T1000 (cell line): ENCODE results near the gene GPR171.
"Not testable (repeated sequence)": the region's sequence is repeated elsewhere in the genome, so short reads cannot be mapped to it uniquely, and the experiment has no call there.

Experiments used
- DNase-seq: peaks from one replicate; lab custom pipeline; 2025; ENCODE audit warnings: mixed read lengths; lab: John Stamatoyannopoulos, UW

The GPR171 gene

GRCh38 chr3:151175952-151176351 lies 27.1 kb downstream of the GPR171 start:
- no peak for DNase-seq

DNA sequence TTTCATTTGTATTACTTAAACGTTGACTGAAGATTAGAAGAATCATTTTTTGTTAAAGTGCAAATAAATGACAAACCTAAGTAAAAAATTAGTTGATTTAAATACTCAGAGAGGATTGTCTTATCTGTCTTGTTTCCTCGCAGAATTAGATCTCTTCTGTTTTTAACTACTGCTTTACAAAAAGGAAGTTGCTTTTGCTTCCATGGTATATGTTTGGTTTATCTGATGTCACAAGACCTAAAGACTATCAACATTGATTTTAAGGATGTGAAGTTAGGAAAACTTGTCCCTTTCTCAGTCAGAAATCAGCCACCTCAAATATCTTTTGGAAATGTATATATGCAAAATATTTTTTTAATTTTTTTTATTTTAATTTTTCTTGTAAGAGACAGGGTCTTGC lies 28.7 kb downstream of the GPR171 start:
- DNase-seq, result no peak

GRCh38 chr3:151171145-151171757 lies 31.8 kb downstream of the GPR171 start:
- DNase-seq, result no peak

GRCh38 chr3:151169948-151170679 lies 32.9 kb downstream of the GPR171 start:
- DNase-seq, result not testable (repeated sequence)

DNA sequence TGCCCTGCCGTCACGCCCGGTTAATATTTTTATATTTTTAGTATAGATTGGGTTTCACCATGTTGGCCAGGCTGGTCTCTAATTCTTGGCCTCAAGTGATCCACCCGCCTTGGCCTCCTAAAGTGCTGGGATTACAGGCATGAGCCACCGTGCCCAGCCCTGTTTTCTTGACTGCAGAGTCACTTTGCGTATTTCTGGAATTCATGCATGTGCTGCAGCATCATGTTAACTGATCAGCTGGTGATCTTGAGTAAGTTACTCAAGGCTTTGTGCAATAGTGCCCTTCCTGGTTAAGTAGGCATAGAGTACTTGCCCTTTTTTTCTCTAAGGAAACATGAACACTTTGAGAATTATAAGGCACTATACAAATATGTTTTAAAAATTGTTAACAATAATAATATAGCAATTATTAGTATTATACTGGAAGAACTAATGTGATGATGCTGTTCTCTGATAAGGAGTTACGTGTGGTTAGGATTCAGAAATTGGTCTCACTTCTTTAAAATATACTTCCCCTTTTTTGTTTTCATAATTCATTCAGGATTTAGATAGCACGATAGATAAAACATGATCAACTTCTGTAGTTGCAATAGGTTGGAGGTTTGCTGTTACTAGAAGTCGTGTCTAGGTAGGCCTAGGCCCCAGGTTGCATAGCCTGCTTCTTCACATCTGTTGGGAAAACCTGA lies 33.6 kb downstream of the GPR171 start:
- no peak for DNase-seq

GRCh38 chr3:151168269-151169094 lies 34.5 kb downstream of the GPR171 start:
- peak; percentile 15 for DNase-seq

- DNase-seq, result no peak
Observed at GRCh38 chr3:151166161-151166560, 36.9 kb downstream of the GPR171 start.

DNA sequence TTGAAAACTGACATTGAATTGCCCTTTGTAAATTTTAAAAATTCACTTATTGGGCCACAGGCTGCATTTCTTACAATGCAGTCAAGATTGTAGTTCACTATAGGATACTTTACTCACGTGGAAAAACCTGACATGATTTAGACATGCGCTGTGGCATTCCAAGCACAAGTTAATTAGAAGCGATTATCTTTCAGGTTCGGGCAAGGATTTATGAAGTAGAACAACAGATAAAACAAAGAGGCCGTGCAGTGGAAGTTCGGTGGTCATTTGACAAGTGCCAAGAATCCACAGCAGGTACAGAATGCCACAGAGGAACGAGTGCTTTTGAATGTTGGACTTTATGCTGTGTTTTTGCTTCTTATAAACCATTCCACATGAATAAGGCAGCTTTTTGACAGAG lies 37.8 kb downstream of the GPR171 start:
- DNase-seq, result no peak

GRCh38 chr3:151159806-151160205 lies 43.2 kb downstream of the GPR171 start:
- DNase-seq, result no peak

DNA sequence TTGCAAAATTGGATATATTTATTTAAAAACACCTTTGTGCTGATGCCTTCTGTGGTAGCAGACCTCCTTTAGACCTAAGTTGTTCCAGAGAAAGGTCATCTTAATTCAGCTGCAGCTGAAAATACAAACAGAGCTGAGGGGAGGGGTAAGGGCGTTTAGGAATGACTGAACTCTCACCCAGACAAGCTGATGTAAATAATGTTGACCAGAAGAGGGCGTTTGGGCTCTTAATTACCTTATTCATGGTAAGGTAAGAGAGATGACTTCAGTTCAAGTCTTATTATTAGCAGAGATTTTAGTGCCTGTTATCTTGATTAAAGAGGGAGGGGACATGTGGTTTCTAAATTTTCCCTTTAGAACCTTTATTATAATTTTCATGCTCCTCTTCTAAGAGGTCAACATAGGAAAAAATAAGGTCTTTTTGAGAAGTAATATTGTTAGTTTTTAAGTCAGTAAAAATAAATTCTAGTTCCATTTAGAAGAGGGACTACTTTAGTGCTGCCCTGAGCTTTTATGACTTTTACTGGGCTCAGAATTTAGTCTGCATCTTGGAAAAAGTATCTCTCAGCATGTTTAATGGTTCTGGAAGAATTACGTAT lies 46.3 kb downstream of the GPR171 start:
- no peak for DNase-seq

GRCh38 chr3:151155409-151156128 lies 47.4 kb downstream of the GPR171 start:
- DNase-seq, result no peak

- no peak for DNase-seq
Observed at GRCh38 chr3:151154566-151154965, 48.5 kb downstream of the GPR171 start.

- DNase-seq, result no peak
Observed at GRCh38 chr3:151152455-151153079, 50.4 kb downstream of the GPR171 start.
